OCI-LY1 (cell line): ENCODE results near the gene EXT2.

Experiments
- H2AFZ ChIP-seq: fragments of 200-600 bp; sonication (generic), shearing (Covaris generic); 2 replicates; pipeline ENCODE4 v1.6.0; 2014; ENCODE audit warnings: antibody characterized with exemption, mild to moderate bottlenecking, low read length
- H3F3A ChIP-seq: fragments of 200-600 bp; sonication (generic), shearing (Covaris generic); 2 replicates; pipeline ENCODE4 v1.6.0; 2014; ENCODE audit warnings: mild to moderate bottlenecking, antibody characterized with exemption, low read length, moderate library complexity; ENCODE audit not compliant: insufficient read depth
- H3K27ac ChIP-seq: fragments of 200-600 bp; sonication (generic); 2 replicates; pipeline ENCODE4 v1.5.1; 2014; ENCODE audit warnings: low read length, mixed run types, mild to moderate bottlenecking, low read depth; ENCODE audit not compliant: poor library complexity, severe bottlenecking
- H3K27me3 ChIP-seq: fragments of 200-600 bp; sonication (generic); 2 replicates; pipeline ENCODE4 v1.6.0; 2014; ENCODE audit warnings: antibody characterized with exemption, mild to moderate bottlenecking, low read length, moderate library complexity; ENCODE audit not compliant: insufficient read depth
- H3K36me3 ChIP-seq: fragments of 200-600 bp; sonication (generic); 2 replicates; pipeline ENCODE4 v1.6.1; 2014; ENCODE audit warnings: mild to moderate bottlenecking, antibody characterized with exemption, low read length, moderate library complexity, mixed read lengths; ENCODE audit not compliant: insufficient read depth
- H3K4me1 ChIP-seq: fragments of 200-600 bp; sonication (generic); 2 replicates; pipeline ENCODE4 v1.5.1; 2014; ENCODE audit warnings: mild to moderate bottlenecking, low read length, moderate library complexity; ENCODE audit not compliant: insufficient read depth, severe bottlenecking
- H3K4me2 ChIP-seq: fragments of 200-600 bp; sonication (generic), shearing (Covaris generic); 2 replicates; pipeline ENCODE4 v1.6.1; 2014; ENCODE audit warnings: low read length
- H3K4me3 ChIP-seq: fragments of 200-600 bp; sonication (generic); 2 replicates; pipeline ENCODE4 v1.5.1; 2014; ENCODE audit warnings: low read length, low read depth, mild to moderate bottlenecking, mixed read lengths; ENCODE audit not compliant: poor library complexity, severe bottlenecking
- H3K79me2 ChIP-seq: fragments of 200-600 bp; shearing (Covaris generic); 2 replicates; pipeline ENCODE4 v1.6.1; 2016; ENCODE audit warnings: mixed run types, low read length, mixed read lengths; ENCODE audit not compliant: insufficient read depth
- H3K9ac ChIP-seq: fragments of 200-600 bp; sonication (generic), shearing (Covaris generic); 2 replicates; pipeline ENCODE4 v1.6.1; 2014; ENCODE audit warnings: mild to moderate bottlenecking, low read length, mixed read lengths
- H3K9me2 ChIP-seq: fragments of 200-600 bp; sonication (generic), shearing (Covaris generic); 2 replicates; pipeline ENCODE4 v1.6.1; 2014; ENCODE audit warnings: low read depth, mild to moderate bottlenecking, low read length, mixed read lengths
- H3K9me3 ChIP-seq: fragments of 200-600 bp; shearing (Covaris generic); 2 replicates; pipeline ENCODE4 v1.6.1; 2014; ENCODE audit warnings: low read length, mixed read lengths
- H4K20me1 ChIP-seq: fragments of 200-600 bp; sonication (generic), shearing (Covaris generic); 2 replicates; pipeline ENCODE4 v1.6.0; 2016; ENCODE audit warnings: mild to moderate bottlenecking, low read length; ENCODE audit not compliant: insufficient read depth
- CTCF ChIP-seq: fragments of 200-600 bp; sonication (generic), shearing (Covaris generic); IDR thresholded peaks from 2 replicates; pipeline ENCODE4 v1.5.1; 2017; ENCODE audit warnings: mild to moderate bottlenecking, antibody characterized with exemption, low read length, moderate library complexity, mixed read lengths
- EZH2 ChIP-seq: fragments of 200-600 bp; sonication (generic), shearing (Covaris generic); IDR thresholded peaks from 2 replicates; pipeline ENCODE4 v1.8.0; 2017; ENCODE audit warnings: borderline replicate concordance, mixed run types, mild to moderate bottlenecking, antibody characterized with exemption, low read length, moderate library complexity, mixed read lengths

Gene EXT2

GRCh38 chr11:44189986-44190882 is 94.8 kb downstream of the EXT2 start:
- Histone ChIP-seq H3K4me3 (no peak overlapping the region), H3K4me2 (no peak overlapping the region), H3K9me2 (no peaks in the 10 kb centered on the region), H3K9me3 (no peaks in the 10 kb centered on the region), H3K36me3 (no peaks in the 10 kb centered on the region; the same call in 1 of the 2 replicates), H3F3A (no peaks in the 10 kb centered on the region), H3K4me1 (no peaks in the 10 kb centered on the region), H3K27me3 (no peaks in the 10 kb centered on the region), H3K9ac (no peak overlapping the region), H4K20me1 (no peaks in the 10 kb centered on the region), H3K79me2 (no peaks in the 10 kb centered on the region), H2AFZ (no peak overlapping the region), H3K27ac (no peak overlapping the region)
- no peak for TF ChIP-seq EZH2
- no peak for TF ChIP-seq CTCF

GRCh38 chr11:44190883-44191230 is 95.4 kb downstream of the EXT2 start:
- H3K4me3 ChIP-seq = no peak overlapping the region
- no peaks in the 10 kb centered on the region for H3F3A ChIP-seq
- H3K36me3 ChIP-seq = no peaks in the 10 kb centered on the region; the same call in 1 of the 2 replicates
- no peaks in the 10 kb centered on the region for H3K79me2 ChIP-seq
- TF ChIP-seq EZH2 = no peak
- TF ChIP-seq CTCF = no peak
- no peaks in the 10 kb centered on the region for H3K4me1 ChIP-seq
- no peak overlapping the region for H3K27ac ChIP-seq
- H3K9ac ChIP-seq = no peak overlapping the region
- no peak overlapping the region for H2AFZ ChIP-seq
- no peaks in the 10 kb centered on the region for H3K9me2 ChIP-seq
- H4K20me1 ChIP-seq = no peaks in the 10 kb centered on the region
- H3K27me3 ChIP-seq = no peaks in the 10 kb centered on the region
- H3K9me3 ChIP-seq = no peaks in the 10 kb centered on the region
- no peak overlapping the region for H3K4me2 ChIP-seq

GRCh38 chr11:44191322-44192016 is 96.0 kb downstream of the EXT2 start:
- H3K9me2 ChIP-seq = no peaks in the 10 kb centered on the region
- no peak for TF ChIP-seq EZH2
- no peak for TF ChIP-seq CTCF
- H3K36me3 ChIP-seq = no peaks in the 10 kb centered on the region; the same call in 1 of the 2 replicates
- no peak overlapping the region for H3K4me3 ChIP-seq
- H3K79me2 ChIP-seq = no peaks in the 10 kb centered on the region
- no peaks in the 10 kb centered on the region for H4K20me1 ChIP-seq
- H3K9ac ChIP-seq = no peak overlapping the region
- no peaks in the 10 kb centered on the region for H3K9me3 ChIP-seq
- H3K27me3 ChIP-seq = no peaks in the 10 kb centered on the region
- no peak overlapping the region for H3K4me2 ChIP-seq
- no peaks in the 10 kb centered on the region for H3K4me1 ChIP-seq
- H3K27ac ChIP-seq = no peak overlapping the region
- H2AFZ ChIP-seq = no peak overlapping the region
- H3F3A ChIP-seq = no peaks in the 10 kb centered on the region
